ENCODE results near the gene EHF. TPM values are rescaled to one million over a fixed set of nuclear protein-coding genes. Genes with fewer than 3 reads are reported as not detected.

Gene EHF
- polyA plus RNA-seq, 2 donors = 115 to 121 TPM

DNA sequence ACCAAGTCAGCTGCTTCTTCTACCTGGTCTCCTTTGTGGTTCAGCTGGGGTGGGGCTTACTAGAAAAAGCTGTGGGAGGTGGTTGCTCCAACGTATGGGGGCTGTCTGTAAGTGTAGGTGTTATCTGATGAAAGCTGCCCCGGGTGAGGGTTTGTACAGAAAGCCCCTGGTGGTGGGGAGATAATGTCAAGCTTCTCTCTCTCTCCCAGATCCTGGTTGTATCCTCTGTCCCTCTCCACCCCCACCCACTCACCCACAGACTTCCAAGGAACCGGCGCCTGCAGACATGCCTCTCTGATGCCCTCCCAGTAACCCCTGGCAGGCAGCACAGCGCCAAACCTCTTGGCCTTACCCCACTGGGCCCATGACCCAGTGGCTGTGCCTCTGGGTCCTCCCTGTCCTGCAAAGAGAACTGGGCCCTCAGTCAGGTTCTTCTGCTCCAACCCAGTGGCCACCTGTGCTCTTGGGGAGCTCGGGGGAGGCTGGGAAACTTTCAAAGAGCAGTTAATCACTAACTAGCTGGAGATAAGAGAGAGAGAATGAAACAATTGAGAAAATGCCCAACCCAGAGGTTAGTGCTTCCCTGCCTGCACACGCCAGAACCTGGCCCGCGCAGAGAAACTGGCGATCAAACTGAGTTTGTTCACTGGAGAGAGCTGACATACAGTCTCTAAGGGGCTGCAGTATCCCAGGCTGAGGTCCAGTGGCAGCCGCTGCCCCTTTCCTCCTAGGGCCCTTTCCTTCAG is 20.4 kb upstream of the EHF start:
- Histone ChIP-seq H3K4me3 (ENCODE audit: low read depth in 1 of 2, low read length in 2 of 2) (no peak overlapping the region), H3K36me3 (ENCODE audit: control insufficient read depth in 2 of 2, insufficient read depth in 2 of 2, low read length in 1 of 2) (no peaks in the 10 kb centered on the region), H3K9me3 (ENCODE audit: control insufficient read depth in 2 of 2, insufficient read depth in 1 of 2, low read depth in 1 of 2, low read length in 1 of 2) (no peaks in the 10 kb centered on the region), H3K27me3 (ENCODE audit: control insufficient read depth in 1 of 2, insufficient read depth in 2 of 2, low read length in 2 of 2) (no peaks in the 10 kb centered on the region), H3K4me1 (ENCODE audit: control insufficient read depth in 2 of 2, insufficient read depth in 2 of 2, low read length in 1 of 2) (peaks cover 8 to 18% of the 10 kb centered on the region in 2 donors), H3K27ac (ENCODE audit: low read depth in 2 of 2, low read length in 1 of 2) (peak overlapping the region; percentile 91 to 93)
- WGBS, 2 donors = 29 to 32% methylated on average over 11 of the region's 11 CpGs

- no peak overlapping the region for H3K4me3 ChIP-seq (ENCODE audit: low read depth in 1 of 2, low read length in 2 of 2)
- H3K4me1 ChIP-seq (ENCODE audit: control insufficient read depth in 2 of 2, insufficient read depth in 2 of 2, low read length in 1 of 2) = peaks cover 8 to 18% of the 10 kb centered on the region in 2 donors
- H3K27ac ChIP-seq (ENCODE audit: low read depth in 2 of 2, low read length in 1 of 2) = peak overlapping the region; percentile 91 to 93
- no peaks in the 10 kb centered on the region for H3K36me3 ChIP-seq (ENCODE audit: control insufficient read depth in 2 of 2, insufficient read depth in 2 of 2, low read length in 1 of 2)
- 23 to 30% methylated on average over 2 of the region's 2 CpGs for WGBS, 2 donors
- H3K9me3 ChIP-seq (ENCODE audit: control insufficient read depth in 2 of 2, insufficient read depth in 1 of 2, low read depth in 1 of 2, low read length in 1 of 2) = no peaks in the 10 kb centered on the region
- no peaks in the 10 kb centered on the region for H3K27me3 ChIP-seq (ENCODE audit: control insufficient read depth in 1 of 2, insufficient read depth in 2 of 2, low read length in 2 of 2)
These were observed 19.8 kb upstream of the EHF start for GRCh38 chr11:34601085-34601444.

DNA sequence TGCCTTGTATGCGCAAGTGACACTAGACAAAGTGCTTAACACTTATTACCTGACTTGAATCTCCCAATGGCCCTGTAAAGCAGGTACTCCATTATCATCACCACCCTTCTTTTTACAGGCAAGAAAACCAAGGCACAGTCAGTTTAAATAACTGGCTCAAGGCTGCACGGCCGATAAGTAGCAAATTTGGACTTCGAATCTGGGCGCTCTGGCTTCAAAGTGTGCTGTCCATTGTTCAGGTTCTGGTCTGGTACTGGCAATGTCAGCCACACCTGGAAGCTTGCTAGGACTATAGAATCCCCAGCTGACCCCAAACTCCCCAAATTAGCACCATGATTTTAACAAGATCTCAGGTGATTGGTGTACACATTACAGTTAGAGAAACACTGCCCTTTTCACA is 19.3 kb upstream of the EHF start:
- Histone ChIP-seq H3K27me3 (ENCODE audit: control insufficient read depth in 1 of 2, insufficient read depth in 2 of 2, low read length in 2 of 2) (no peaks in the 10 kb centered on the region), H3K4me3 (ENCODE audit: low read depth in 1 of 2, low read length in 2 of 2) (no peak overlapping the region), H3K4me1 (ENCODE audit: control insufficient read depth in 2 of 2, insufficient read depth in 2 of 2, low read length in 1 of 2) (peaks cover 8 to 18% of the 10 kb centered on the region in 2 donors), H3K36me3 (ENCODE audit: control insufficient read depth in 2 of 2, insufficient read depth in 2 of 2, low read length in 1 of 2) (no peaks in the 10 kb centered on the region), H3K27ac (ENCODE audit: low read depth in 2 of 2, low read length in 1 of 2) (peak overlapping the region; percentile 91 to 93), H3K9me3 (ENCODE audit: control insufficient read depth in 2 of 2, insufficient read depth in 1 of 2, low read depth in 1 of 2, low read length in 1 of 2) (no peaks in the 10 kb centered on the region)
- WGBS, 2 donors = 55 to 78% methylated on average over 5 of the region's 5 CpGs

DNA sequence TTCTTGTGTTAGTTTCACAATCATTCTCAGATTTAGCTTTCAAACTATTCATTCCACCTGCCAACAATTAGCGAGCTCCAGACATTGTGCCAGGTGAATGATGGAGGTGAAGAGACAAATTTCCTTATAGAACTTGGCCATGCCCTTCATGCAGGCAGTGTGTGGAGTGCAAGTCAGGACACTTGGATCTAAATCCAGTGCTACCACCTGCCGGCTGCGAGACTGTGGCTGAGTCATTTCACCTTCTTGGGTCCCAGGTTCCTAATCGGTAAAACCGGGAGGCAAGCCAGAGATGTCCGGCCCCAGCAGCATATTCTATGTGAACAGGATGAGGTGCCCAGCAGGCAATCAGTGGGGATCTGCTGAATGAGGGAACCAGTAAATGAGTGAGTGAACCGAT is 18.6 kb upstream of the EHF start:
- WGBS, 2 donors = 39 to 56% methylated on average over 7 of the region's 7 CpGs
- Histone ChIP-seq H3K9me3 (ENCODE audit: control insufficient read depth in 2 of 2, insufficient read depth in 1 of 2, low read depth in 1 of 2, low read length in 1 of 2) (no peaks in the 10 kb centered on the region), H3K27me3 (ENCODE audit: control insufficient read depth in 1 of 2, insufficient read depth in 2 of 2, low read length in 2 of 2) (no peaks in the 10 kb centered on the region), H3K4me3 (ENCODE audit: low read depth in 1 of 2, low read length in 2 of 2) (no peak overlapping the region), H3K4me1 (ENCODE audit: control insufficient read depth in 2 of 2, insufficient read depth in 2 of 2, low read length in 1 of 2) (peaks cover 8 to 18% of the 10 kb centered on the region in 2 donors), H3K27ac (ENCODE audit: low read depth in 2 of 2, low read length in 1 of 2) (peak overlapping the region in 1 of 2 donors; percentile 56), H3K36me3 (ENCODE audit: control insufficient read depth in 2 of 2, insufficient read depth in 2 of 2, low read length in 1 of 2) (no peaks in the 10 kb centered on the region)

GRCh38 chr11:34603129-34604001 is 17.5 kb upstream of the EHF start:
- H3K4me1 ChIP-seq (ENCODE audit: control insufficient read depth in 2 of 2, insufficient read depth in 2 of 2, low read length in 1 of 2) = peaks cover 8 to 18% of the 10 kb centered on the region in 2 donors
- no peak overlapping the region for H3K4me3 ChIP-seq (ENCODE audit: low read depth in 1 of 2, low read length in 2 of 2)
- 68 to 85% methylated on average over 15 of the region's 15 CpGs for WGBS, 2 donors
- H3K36me3 ChIP-seq (ENCODE audit: control insufficient read depth in 2 of 2, insufficient read depth in 2 of 2, low read length in 1 of 2) = no peaks in the 10 kb centered on the region
- H3K9me3 ChIP-seq (ENCODE audit: control insufficient read depth in 2 of 2, insufficient read depth in 1 of 2, low read depth in 1 of 2, low read length in 1 of 2) = no peaks in the 10 kb centered on the region
- no peaks in the 10 kb centered on the region for H3K27me3 ChIP-seq (ENCODE audit: control insufficient read depth in 1 of 2, insufficient read depth in 2 of 2, low read length in 2 of 2)
- peak overlapping the region in 1 of 2 donors; percentile 17 for H3K27ac ChIP-seq (ENCODE audit: low read depth in 2 of 2, low read length in 1 of 2)

GRCh38 chr11:34604145-34604544 is 16.7 kb upstream of the EHF start:
- 91 to 95% methylated on average over 2 of the region's 2 CpGs for WGBS, 2 donors
- Histone ChIP-seq H3K36me3 (ENCODE audit: control insufficient read depth in 2 of 2, insufficient read depth in 2 of 2, low read length in 1 of 2) (no peaks in the 10 kb centered on the region), H3K27ac (ENCODE audit: low read depth in 2 of 2, low read length in 1 of 2) (no peak overlapping the region), H3K4me3 (ENCODE audit: low read depth in 1 of 2, low read length in 2 of 2) (no peak overlapping the region), H3K27me3 (ENCODE audit: control insufficient read depth in 1 of 2, insufficient read depth in 2 of 2, low read length in 2 of 2) (no peaks in the 10 kb centered on the region), H3K9me3 (ENCODE audit: control insufficient read depth in 2 of 2, insufficient read depth in 1 of 2, low read depth in 1 of 2, low read length in 1 of 2) (no peaks in the 10 kb centered on the region), H3K4me1 (ENCODE audit: control insufficient read depth in 2 of 2, insufficient read depth in 2 of 2, low read length in 1 of 2) (peaks cover 8 to 17% of the 10 kb centered on the region in 2 donors)

GRCh38 chr11:34604911-34605310 is 16.0 kb upstream of the EHF start:
- no peak overlapping the region for H3K27ac ChIP-seq (ENCODE audit: low read depth in 2 of 2, low read length in 1 of 2)
- 76 to 80% methylated on average over 8 of the region's 8 CpGs for WGBS, 2 donors
- H3K36me3 ChIP-seq (ENCODE audit: control insufficient read depth in 2 of 2, insufficient read depth in 2 of 2, low read length in 1 of 2) = no peaks in the 10 kb centered on the region
- no peak overlapping the region for H3K4me3 ChIP-seq (ENCODE audit: low read depth in 1 of 2, low read length in 2 of 2)
- no peaks in the 10 kb centered on the region for H3K9me3 ChIP-seq (ENCODE audit: control insufficient read depth in 2 of 2, insufficient read depth in 1 of 2, low read depth in 1 of 2, low read length in 1 of 2)
- no peaks in the 10 kb centered on the region for H3K27me3 ChIP-seq (ENCODE audit: control insufficient read depth in 1 of 2, insufficient read depth in 2 of 2, low read length in 2 of 2)
- peaks cover 8 to 12% of the 10 kb centered on the region in 2 donors for H3K4me1 ChIP-seq (ENCODE audit: control insufficient read depth in 2 of 2, insufficient read depth in 2 of 2, low read length in 1 of 2)

GRCh38 chr11:34605481-34606325 is 15.2 kb upstream of the EHF start:
- WGBS, 2 donors = 84 to 87% methylated on average over 6 of the region's 6 CpGs
- Histone ChIP-seq H3K27me3 (ENCODE audit: control insufficient read depth in 1 of 2, insufficient read depth in 2 of 2, low read length in 2 of 2) (no peaks in the 10 kb centered on the region), H3K27ac (ENCODE audit: low read depth in 2 of 2, low read length in 1 of 2) (no peak overlapping the region), H3K36me3 (ENCODE audit: control insufficient read depth in 2 of 2, insufficient read depth in 2 of 2, low read length in 1 of 2) (no peaks in the 10 kb centered on the region), H3K4me3 (ENCODE audit: low read depth in 1 of 2, low read length in 2 of 2) (no peak overlapping the region), H3K4me1 (ENCODE audit: control insufficient read depth in 2 of 2, insufficient read depth in 2 of 2, low read length in 1 of 2) (peaks cover 7 to 8% of the 10 kb centered on the region in 2 donors), H3K9me3 (ENCODE audit: control insufficient read depth in 2 of 2, insufficient read depth in 1 of 2, low read depth in 1 of 2, low read length in 1 of 2) (no peaks in the 10 kb centered on the region)

Measured in esophagus (tissue), 2 donors.